ENCODE measurements around the gene HDAC9. TPM values are rescaled to one million over a fixed set of nuclear protein-coding genes. Genes with fewer than 3 reads are reported as not detected.
A peak's percentile ranks its signal among the peaks of the same experiment; 100 is the strongest.

HDAC9 gene
- total RNA-seq, 1 experiment from 2014 or later = 19.5 TPM

- peak; percentile 39 for DNase-seq (ENCODE audit: low read depth)
- in situ Hi-C loops (cut with HindIII; ENCODE audit: low pct_unique_long_range_greater_than_20kb, low sequenced_read_pairs) = no loop called here
Observed at GRCh38 chr7:18570890-18571478, 75.4 kb downstream of the HDAC9 start.

GRCh38 chr7:18572154-18572553 is 76.6 kb downstream of the HDAC9 start:
- in situ Hi-C loops (cut with HindIII; ENCODE audit: low pct_unique_long_range_greater_than_20kb, low sequenced_read_pairs) = no loop called here
- DNase-seq (ENCODE audit: low read depth) = no peak

GRCh38 chr7:18572885-18573284 is 77.3 kb downstream of the HDAC9 start:
- no peak for DNase-seq (ENCODE audit: low read depth)
- in situ Hi-C loops (cut with HindIII; ENCODE audit: low pct_unique_long_range_greater_than_20kb, low sequenced_read_pairs) = no loop called here

DNA sequence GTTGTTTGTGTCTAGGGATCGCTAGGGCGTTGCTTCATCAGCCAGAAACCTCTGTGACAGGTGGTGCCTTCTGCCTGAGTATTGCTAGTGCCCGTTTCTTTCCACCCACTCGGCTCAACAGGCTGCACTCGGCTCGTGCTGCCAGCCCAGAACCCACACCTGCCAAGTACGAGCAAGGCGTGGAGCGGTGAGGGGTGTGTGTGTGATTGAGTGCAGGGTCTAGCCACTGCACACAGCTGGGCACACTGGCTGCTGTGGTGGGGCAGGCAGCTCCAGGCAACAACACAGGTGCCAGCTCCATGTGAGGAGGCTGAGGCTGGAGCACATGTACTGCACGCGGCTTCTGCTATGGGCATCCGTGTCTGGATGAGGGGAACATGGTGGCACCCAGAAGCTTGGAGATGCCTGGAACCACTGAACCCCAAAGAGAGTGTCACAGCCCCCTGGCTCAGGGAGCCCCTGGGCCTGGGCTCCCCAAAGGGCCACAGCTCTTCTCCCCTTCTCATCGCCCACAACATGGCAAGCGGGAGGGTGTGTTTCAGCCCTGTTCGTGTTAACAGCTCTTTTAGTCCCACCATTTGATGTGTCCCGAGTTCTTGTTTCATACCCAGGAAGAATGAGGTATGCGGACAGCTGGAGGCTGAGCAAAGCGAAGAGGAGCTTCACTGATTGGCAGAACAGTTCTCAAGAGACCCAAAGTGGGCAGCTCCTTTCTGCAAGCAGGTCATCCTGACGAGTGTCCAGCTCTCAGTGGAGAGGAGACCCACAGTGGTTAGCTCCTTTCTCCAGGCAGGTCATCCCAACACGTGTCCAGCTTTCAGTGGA is 78.1 kb downstream of the HDAC9 start:
- in situ Hi-C loops (cut with HindIII; ENCODE audit: low pct_unique_long_range_greater_than_20kb, low sequenced_read_pairs) = no loop called here
- DNase-seq (ENCODE audit: low read depth) = no peak

DNA sequence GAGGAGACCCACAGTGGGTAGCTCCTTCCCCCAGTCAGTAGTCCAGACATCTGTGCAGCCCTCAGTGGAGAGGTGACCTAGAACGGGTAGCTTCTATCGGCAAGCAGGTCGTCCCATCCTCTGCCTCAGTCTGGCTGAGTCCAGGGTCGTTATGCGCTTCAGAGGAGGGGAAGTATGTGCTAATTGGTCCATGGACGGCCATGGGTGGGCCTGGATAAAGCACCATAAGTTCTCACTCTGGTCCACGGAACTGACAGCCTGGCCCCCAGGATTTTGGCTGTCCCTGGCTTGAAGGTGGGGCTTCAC is 78.6 kb downstream of the HDAC9 start:
- in situ Hi-C loops (cut with HindIII; ENCODE audit: low pct_unique_long_range_greater_than_20kb, low sequenced_read_pairs) = no loop called here
- DNase-seq (ENCODE audit: low read depth) = no peak

GRCh38 chr7:18574676-18575075 is 79.1 kb downstream of the HDAC9 start:
- no peak for DNase-seq (ENCODE audit: low read depth)
- in situ Hi-C loops (cut with HindIII; ENCODE audit: low pct_unique_long_range_greater_than_20kb, low sequenced_read_pairs) = no loop called here

DNA sequence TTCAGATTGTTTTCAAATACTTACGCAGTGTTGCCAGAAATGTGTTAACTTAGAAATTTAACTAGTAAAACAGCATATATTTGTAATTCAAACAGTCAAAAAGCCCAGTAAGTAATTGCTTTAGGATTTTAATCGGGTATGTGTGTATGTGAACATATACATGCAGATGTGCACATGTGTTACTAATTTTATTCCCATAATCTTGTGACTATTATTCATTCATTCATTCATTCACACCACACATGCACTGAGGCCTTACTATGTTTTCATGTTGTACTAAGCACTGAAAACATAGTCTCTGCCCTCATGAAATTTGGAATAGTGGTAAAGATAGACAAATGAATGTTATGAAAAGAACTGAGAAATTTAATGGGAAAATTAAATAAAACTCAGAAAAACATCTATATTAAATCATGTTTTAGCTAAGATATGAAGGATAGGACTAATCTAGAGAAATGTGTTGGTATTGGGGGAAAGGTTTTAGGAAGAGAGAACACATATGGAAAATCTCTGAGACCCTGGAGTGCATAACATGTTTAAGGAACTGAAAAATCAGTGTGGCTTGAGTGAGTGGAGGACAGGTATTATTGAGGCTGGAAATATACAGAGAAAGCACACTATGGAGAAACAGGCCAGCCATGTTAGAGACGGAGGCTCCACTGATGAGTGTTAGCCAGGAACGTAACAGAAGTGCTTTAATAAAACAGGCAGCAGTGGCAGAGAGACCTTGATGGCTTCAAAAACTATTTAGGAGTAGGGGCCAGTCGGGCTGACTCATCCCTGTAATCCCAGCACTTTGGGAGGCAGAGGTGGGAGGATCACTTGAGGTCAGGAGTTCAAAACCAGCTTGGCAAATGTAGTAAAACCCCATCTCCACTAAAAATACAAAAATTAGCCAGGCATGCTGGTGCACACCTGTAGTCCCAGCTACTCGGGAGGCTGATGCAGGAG is 80.3 kb downstream of the HDAC9 start:
- DNase-seq (ENCODE audit: low read depth) = no peak
- in situ Hi-C loops (cut with HindIII; ENCODE audit: low pct_unique_long_range_greater_than_20kb, low sequenced_read_pairs) = no loop called here

DNA sequence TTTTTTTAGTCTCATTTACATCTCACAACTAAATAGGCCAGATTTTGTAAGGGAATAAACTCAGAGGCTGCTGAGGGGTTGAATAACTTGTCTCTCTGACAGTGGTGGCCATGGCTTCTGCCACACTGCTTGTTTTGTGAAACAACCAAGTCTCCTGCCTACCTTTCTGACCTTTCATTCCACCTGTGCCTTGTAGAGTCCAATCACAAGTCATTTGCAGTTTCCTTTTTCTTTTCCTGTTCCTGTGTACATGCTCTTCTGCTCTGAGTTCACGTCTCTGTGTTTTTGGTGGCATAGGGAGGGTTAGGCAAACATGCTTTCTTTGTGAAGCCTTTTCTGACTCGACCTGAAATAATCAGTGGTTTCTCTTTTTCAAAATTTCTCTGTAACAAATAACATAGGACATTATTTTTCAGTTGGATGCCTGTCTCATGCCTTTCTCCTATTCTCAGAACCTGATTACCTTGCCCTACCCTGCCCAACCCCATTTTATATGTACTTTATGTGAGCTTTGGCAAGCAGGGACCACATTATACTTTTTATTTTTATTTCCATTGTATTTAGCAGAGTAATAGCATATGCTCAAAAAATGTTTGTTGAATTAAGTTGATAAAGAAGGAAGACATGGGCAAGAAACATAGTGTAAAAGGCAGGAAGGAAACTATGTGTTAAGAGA is 81.7 kb downstream of the HDAC9 start:
- in situ Hi-C loops (cut with HindIII; ENCODE audit: low pct_unique_long_range_greater_than_20kb, low sequenced_read_pairs) = no loop called here
- DNase-seq (ENCODE audit: low read depth) = no peak

DNA sequence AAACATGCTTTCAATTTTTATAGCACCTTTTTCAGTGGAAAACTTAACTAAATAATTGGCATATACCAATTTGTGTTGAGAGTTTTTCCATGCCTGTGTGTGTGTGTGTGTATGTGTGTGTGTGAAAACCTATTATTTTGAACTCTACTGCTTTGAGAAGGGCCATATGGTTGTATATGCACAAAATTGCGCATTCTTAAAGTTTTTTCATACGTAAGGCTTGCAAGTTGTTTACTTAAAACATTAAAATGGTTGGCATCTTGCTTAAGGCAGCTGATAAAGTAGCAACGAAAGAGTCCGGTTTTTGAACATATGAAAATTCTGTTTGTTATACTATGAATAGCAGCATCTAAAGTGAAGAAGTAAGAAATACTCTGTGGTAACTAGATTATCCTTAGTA is 84.1 kb downstream of the HDAC9 start:
- in situ Hi-C loops (cut with HindIII; ENCODE audit: low pct_unique_long_range_greater_than_20kb, low sequenced_read_pairs) = no loop called here
- no peak for DNase-seq (ENCODE audit: low read depth)

GRCh38 chr7:18580950-18581349 is 85.4 kb downstream of the HDAC9 start:
- DNase-seq (ENCODE audit: low read depth) = no peak
- in situ Hi-C loops (cut with HindIII; ENCODE audit: low pct_unique_long_range_greater_than_20kb, low sequenced_read_pairs) = no loop called here

DNA sequence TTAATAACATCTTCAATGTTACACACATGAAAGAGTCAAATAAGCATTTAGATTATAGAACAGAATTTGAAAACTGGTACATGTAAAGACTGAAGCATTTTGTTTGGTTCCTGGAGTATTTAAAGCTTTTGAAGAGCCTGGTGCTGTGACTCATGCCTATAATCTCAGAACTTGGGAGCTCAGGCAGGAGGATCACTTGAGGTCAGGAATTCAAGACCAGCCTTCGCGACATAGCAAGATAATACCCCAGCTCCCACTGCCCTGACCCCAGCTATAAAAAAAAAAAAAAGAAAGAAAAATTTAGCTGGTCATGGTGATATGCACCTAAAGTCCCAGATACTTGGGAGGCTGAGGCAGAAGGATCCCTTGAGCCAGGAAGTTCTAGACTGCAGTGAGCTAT is 87.8 kb downstream of the HDAC9 start:
- in situ Hi-C loops (cut with HindIII; ENCODE audit: low pct_unique_long_range_greater_than_20kb, low sequenced_read_pairs) = no loop called here
- peak; percentile 57 for DNase-seq (ENCODE audit: low read depth)

DNA sequence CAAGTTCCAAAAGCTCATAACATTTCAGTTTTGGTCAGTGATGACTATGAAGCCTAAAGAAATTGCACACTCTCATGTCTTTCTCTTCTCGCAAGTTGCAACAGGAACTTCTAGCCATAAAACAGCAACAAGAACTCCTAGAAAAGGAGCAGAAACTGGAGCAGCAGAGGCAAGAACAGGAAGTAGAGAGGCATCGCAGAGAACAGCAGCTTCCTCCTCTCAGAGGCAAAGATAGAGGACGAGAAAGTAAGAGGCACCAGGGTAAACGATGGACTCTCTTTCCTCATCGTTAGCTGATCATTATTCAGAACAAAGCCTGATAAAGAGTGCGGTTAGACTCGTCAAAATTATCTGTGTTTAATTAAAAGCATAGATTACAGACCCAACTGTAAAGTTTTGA is 94.7 kb downstream of the HDAC9 start:
- in situ Hi-C loops (cut with HindIII; ENCODE audit: low pct_unique_long_range_greater_than_20kb, low sequenced_read_pairs) = no loop called here

DNA sequence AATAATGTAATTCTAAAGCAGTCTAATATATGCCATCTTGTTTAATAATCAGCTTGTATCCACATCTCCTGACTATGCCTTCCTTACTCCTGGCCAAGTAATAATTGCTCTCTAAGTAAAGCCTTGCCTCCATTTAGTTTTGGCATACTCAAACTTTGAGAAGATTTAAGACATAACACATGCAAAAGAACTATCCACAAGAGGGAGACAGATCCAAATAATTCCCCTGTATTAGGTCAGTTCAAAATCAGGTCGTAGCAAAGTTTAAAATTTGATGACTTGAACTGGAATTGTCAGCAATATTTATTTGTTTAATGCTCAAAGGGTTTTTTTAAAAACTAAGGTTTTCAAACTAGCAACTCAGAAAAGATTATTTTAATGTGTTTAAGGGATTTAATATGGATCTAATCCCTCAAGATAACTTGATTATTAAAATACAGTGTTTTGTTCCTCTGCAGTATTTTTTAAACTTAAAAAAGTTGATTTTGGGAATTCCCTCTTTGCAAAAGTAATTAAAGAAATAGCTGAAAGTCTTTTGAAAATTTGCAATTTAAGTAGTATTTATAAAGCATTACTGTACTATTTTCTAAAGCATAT is 95.3 kb downstream of the HDAC9 start:
- DNase-seq (ENCODE audit: low read depth) = peak; percentile 19
- in situ Hi-C loops (cut with HindIII; ENCODE audit: low pct_unique_long_range_greater_than_20kb, low sequenced_read_pairs) = no loop called here

More for the DNA sequence above, 94.7 kb downstream of the HDAC9 start:
- no peak for DNase-seq (ENCODE audit: low read depth)

GRCh38 chr7:18593602-18594279 is 98.2 kb downstream of the HDAC9 start:
- in situ Hi-C loops (cut with HindIII; ENCODE audit: low pct_unique_long_range_greater_than_20kb, low sequenced_read_pairs) = no loop called here
- no peak for DNase-seq (ENCODE audit: low read depth)

DNA sequence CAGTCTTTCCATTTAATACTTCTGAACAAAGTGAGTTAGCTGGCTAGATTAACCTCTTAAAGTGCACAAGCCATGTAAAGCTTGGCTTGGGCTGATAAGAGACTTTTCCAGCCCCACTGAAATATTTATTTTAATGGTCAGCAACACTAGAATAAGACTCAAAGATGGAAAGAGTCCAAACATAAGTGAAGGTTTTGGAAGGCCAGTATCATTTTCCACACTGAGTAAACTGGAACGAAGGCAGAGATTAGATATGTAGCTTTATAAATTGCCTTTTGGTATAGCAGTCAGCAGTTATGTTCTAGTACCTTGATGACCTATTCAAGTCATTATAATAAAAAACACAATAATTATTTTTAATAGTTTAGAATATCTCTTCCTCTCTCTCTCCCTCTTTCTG is 102.2 kb downstream of the HDAC9 start:
- in situ Hi-C loops (cut with HindIII; ENCODE audit: low pct_unique_long_range_greater_than_20kb, low sequenced_read_pairs) = no loop called here
- DNase-seq (ENCODE audit: low read depth) = no peak

GRCh38 chr7:18607025-18607424 is 111.5 kb downstream of the HDAC9 start:
- no peak for DNase-seq (ENCODE audit: low read depth)

GRCh38 chr7:18610331-18610948 is 114.9 kb downstream of the HDAC9 start:
- DNase-seq (ENCODE audit: low read depth) = peak; percentile 23
- in situ Hi-C loops (cut with HindIII; ENCODE audit: low pct_unique_long_range_greater_than_20kb, low sequenced_read_pairs) = no loop called here

More at GRCh38 chr7:18607025-18607424, 111.5 kb downstream of the HDAC9 start:
- in situ Hi-C loops (cut with HindIII; ENCODE audit: low pct_unique_long_range_greater_than_20kb, low sequenced_read_pairs) = no loop called here

Data from Caki2 (cell line).